Fibroblast of pulmonary artery (primary cell): ENCODE results near the gene PXN.
A peak's percentile ranks its signal among the peaks of the same experiment; 100 is the strongest.

ENCODE experiments used
- DNase-seq: peaks from one replicate; pipeline ENCODE4 v3.0.0-alpha.2; 2010; ENCODE audit warnings: low read depth
- H3K4me3 ChIP-seq: replicated peaks from 2 replicates; pipeline ENCODE4 v1.5.1; 2011; ENCODE audit warnings: low read depth, mild to moderate bottlenecking, control low read depth, low read length, moderate library complexity
- TF ChIP-seq, protein P1 (sequence below): IDR thresholded peaks from 2 replicates; pipeline ENCODE4 v1.5.1; 2011; ENCODE audit warnings: mild to moderate bottlenecking, control low read depth, low read length, inconsistent platforms; ENCODE audit errors: missing control alignments

Gene PXN

DNA sequence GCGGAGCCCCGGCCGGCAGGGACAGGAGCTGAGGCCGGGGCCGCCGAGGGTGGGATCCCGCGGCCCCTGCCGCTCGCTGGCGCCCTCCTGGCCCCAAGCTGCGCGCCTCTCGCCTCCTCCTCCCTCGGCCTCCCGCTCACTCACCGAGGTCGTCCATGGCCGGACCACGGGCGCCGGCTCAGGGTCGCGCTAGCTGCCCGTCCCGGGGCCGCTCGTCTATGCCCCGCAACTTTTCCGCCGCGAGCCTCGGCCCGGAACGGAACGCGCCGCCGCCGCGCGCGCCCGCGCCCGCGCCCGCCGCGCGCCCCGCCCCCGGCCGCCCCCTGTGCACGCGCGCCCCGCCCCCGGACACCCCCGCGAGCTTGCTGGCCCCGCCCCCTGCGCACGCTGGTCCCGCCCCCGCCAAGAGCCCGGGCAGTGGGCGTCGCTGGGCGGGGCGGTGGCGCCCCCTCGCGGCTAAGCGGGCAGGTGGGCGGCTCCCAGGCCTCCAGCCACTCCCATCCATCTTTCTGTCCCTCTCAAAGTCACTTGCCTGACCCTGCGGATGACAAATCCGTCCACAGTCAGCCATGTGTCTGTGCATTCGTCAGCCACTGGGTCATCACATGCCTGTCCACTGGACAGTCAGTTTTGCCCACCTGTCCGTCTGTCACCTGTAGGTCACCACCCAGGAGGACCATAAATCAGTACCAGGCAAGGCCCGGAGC is at the start of gene PXN:
Gene PXN (minus strand): TSS at position 258 of the 707 bp plus-strand sequence. CDS start 101 bp downstream, at position 157.
- peak within 1 kb of the TSS; percentile 86 for H3K4me3 ChIP-seq
- peak; percentile 82 for DNase-seq
- TF ChIP-seq, protein P1, sequence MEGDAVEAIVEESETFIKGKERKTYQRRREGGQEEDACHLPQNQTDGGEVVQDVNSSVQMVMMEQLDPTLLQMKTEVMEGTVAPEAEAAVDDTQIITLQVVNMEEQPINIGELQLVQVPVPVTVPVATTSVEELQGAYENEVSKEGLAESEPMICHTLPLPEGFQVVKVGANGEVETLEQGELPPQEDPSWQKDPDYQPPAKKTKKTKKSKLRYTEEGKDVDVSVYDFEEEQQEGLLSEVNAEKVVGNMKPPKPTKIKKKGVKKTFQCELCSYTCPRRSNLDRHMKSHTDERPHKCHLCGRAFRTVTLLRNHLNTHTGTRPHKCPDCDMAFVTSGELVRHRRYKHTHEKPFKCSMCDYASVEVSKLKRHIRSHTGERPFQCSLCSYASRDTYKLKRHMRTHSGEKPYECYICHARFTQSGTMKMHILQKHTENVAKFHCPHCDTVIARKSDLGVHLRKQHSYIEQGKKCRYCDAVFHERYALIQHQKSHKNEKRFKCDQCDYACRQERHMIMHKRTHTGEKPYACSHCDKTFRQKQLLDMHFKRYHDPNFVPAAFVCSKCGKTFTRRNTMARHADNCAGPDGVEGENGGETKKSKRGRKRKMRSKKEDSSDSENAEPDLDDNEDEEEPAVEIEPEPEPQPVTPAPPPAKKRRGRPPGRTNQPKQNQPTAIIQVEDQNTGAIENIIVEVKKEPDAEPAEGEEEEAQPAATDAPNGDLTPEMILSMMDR: peak; percentile 44

DNA sequence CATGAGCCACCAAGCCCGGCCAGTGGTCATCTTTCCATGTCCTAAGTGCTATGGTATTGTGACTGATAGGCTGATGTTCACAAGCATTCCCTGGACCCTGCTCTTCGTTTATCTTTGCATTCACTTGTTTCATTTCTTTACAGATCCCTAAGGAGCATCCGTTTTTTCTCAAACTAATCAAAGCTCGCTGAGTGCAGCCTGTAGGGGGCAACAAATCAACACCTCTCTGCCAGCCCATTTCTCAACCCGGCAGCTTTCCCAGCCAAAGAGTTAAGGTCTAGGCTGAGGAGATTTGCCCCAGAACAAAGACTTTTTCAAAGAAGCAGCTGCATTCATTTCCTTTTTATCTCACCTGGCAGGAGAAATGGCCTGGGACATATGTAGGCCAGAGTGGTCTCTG is 48.7 kb upstream of the PXN start:
- DNase-seq: no peak
- TF ChIP-seq, protein P1: peak; percentile 28
- H3K4me3 ChIP-seq: no peak overlapping the region

DNA sequence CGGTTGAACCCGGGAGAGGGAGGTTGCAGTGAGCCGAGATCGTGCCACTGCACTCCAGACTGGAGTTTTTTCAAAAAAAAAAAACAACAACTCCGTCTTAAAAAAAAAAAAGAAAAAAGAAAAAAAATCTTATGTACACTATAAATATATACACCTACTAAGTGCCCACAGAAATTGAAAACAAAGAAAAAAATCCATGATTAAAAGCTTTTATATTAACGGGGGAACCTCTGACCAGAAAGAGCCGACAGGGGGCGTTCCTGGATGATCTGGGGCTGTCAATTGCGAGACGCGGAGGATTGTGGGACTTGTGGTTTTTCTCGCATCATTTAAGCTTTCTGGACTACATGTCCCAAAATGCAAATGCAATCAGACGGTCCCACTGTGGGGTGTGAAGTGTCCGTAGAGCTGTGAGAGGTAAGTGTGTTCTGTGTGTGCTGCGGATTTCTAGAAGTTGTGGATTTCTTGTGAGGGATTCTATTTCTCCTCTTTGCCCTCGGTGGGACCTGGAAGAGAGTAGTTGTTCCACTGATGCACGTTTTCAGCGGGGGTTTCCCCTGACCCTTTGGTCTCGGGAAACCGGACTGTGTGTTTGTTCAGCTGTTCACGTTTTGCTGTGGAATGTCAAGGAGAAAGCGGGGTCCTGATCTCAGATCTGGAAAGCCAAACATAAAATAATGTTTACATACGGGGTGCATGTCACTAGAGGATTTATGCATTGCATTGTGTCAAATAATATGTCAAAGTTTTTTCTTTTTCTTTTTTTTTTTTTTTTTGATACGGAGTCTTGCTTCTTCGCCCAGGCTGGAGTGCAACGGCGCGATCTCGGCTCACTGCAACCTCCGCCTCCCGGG is 36.7 kb upstream of the PXN start, which contains the start of gene SIRT4:
Gene SIRT4 (plus strand): TSS at position 360 of the 854 bp plus-strand sequence. CDS start 1,241 bp downstream, outside the sequence.
- H3K4me3 ChIP-seq: peak within 1 kb of the TSS; percentile 76
- DNase-seq: peak; percentile 96
- TF ChIP-seq, protein P1: peak; percentile 74

DNA sequence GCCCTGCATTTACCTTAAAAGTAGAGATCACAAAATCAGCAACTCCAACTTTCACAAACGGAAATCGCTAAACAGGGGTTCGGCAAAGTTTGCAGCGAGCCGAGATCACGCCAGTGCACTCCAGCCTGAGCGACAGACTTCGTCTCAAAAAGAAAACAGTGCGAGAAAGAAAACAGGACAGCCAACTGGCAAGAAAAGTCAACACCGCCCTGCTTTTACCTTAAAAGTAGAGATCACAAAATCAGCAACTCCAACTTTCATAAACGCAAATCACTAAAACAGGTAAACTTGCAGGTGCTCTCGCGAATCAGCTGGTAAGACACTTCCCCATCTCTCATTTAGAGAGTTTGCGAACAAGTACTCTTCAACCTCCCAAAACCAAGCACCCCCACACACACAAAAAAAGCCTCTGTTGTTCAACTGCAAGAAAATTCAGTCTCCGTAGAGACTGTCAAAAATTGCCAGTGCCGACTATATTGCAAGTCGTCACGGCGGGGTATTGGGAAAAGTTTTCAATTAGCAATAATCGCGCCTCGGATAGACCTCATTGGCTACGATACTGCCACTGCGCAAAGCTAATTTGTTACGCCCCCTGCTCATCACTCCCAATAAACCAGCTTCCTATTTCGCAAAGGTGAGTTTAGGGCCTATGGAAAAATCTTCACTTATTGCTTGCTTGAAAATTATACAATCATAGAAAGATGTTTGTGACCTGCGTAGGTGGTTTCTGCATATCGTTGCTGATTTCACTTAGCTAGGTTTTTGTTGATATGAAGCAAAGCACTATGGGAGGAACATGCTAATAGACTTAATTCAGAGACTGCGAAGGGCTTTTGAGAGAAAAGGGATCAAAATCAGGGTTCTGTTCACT is 27.4 kb upstream of the PXN start, which contains the start of gene RNU4-1:
Gene RNU4-1 (minus strand): TSS at position 577 of the 871 bp plus-strand sequence.
- peak within 1 kb of the TSS; percentile 59 for H3K4me3 ChIP-seq
- TF ChIP-seq, protein P1: no peak
- peak; percentile 96 for DNase-seq

DNA sequence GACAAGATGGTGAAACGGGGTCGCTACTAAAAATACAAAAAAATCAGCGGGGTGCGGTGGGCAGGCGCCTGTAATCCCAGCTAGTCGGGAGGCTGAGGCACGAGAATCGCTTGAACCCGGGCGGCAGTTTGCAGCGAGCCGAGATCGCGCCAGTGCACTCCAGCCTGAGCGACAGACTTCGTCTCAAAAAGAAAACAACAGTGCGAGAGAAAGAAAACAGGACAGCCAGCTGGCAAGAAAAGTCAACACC is 26.8 kb upstream of the PXN start:
- TF ChIP-seq, protein P1: no peak
- peak overlapping the region; percentile 59 for H3K4me3 ChIP-seq
- DNase-seq: no peak

DNA sequence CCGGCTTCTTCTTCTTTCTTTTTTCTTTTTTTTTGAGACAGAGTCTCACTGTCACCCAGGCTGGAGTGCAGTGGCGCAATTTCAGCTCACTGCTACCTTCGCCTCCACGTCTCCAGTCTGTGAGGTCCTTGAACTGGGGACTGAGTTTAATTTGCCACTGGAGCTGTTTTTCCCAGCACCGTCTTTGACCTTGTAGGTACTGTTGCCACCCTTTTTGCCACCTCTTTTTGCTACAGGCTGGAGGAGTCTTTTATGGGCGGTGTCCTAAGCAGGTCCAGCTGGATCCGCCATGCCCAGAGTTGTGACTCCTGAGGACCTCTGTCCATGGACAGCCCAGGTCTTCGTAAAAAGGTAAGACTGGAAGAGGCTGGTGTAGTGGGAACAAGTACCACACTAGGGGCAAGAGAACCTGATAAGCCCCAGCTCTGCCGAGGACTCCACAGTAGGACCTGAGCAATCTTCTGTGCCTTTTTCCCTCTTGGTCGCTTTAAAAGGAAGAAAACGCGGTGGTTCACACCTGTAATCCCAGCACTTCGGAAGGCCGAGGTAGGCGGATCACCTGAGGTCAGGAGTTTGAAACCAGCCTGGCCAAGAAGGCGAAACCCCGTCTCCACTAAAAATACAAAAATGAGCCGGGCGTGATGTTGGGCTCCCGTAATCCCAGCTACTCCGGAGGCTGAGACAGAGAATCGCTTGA is 25.2 kb upstream of the PXN start:
- H3K4me3 ChIP-seq: peak overlapping the region; percentile 38
- no peak for DNase-seq
- TF ChIP-seq, protein P1: no peak
